Gastroesophageal sphincter (tissue), 3 donors: ENCODE results near the gene H1-8.
"Not testable (repeated sequence)": the region's sequence is repeated elsewhere in the genome, so short reads cannot be mapped to it uniquely, and the experiment has no call there.

ENCODE experiments used
- CTCF ChIP-seq, 4 experiments: fragments of 200-600 bp in 2 of 4; fragments of 450-650 bp in 2 of 4; sonication (generic) in 1 of 4; IDR thresholded peaks; one replicate each; pipeline ENCODE4 v1.5.1; 2017 to 2019; ENCODE audit warnings: antibody characterized with exemption in 4 of 4, mild to moderate bottlenecking in 2 of 4, moderate library complexity in 2 of 4
- EP300 ChIP-seq: sonication (generic); formaldehyde crosslinking; IDR thresholded peaks from one replicate; pipeline ENCODE4 v1.6.1; 2017; ENCODE audit warnings: antibody characterized with exemption, mild to moderate bottlenecking
- POLR2AphosphoS5 ChIP-seq: sonication (generic); formaldehyde crosslinking; IDR thresholded peaks from one replicate; pipeline ENCODE4 v1.6.1; 2017; ENCODE audit warnings: antibody characterized with exemption

GRCh38 chr3:129495006-129495639 is 47.9 kb upstream of the H1-8 start:
- not testable (repeated sequence) for TF ChIP-seq CTCF (IDR thresholded peaks at IDR 0.05); EP300; POLR2AphosphoS5
